WI38 (cell line): Measurements from ENCODE around the gene PDGFRB.

ENCODE experiments used
- H3K4me3 ChIP-seq: 2 replicates; pipeline ENCODE4 v1.5.1; 2011; ENCODE audit warnings: low read depth, mild to moderate bottlenecking, control low read depth, low read length
- CTCF ChIP-seq: IDR thresholded peaks from 2 replicates; pipeline ENCODE4 v1.5.1; 2012; ENCODE audit warnings: low read depth, mild to moderate bottlenecking, control low read depth, low read length

PDGFRB gene

GRCh38 chr5:150195736-150196485 is 40.3 kb upstream of the PDGFRB start:
- no peak overlapping the region for H3K4me3 ChIP-seq
- no peak for TF ChIP-seq CTCF

GRCh38 chr5:150192462-150192861 is 36.8 kb upstream of the PDGFRB start:
- TF ChIP-seq CTCF = no peak
- H3K4me3 ChIP-seq = no peak overlapping the region

GRCh38 chr5:150190987-150191386 is 35.3 kb upstream of the PDGFRB start:
- no peak overlapping the region for H3K4me3 ChIP-seq
- TF ChIP-seq CTCF = no peak

GRCh38 chr5:150190503-150190979 is 34.9 kb upstream of the PDGFRB start:
- no peak overlapping the region for H3K4me3 ChIP-seq
- no peak for TF ChIP-seq CTCF

- no peak within 1 kb of the TSS for H3K4me3 ChIP-seq
Observed at GRCh38 chr5:150189728-150190502, 34.3 kb upstream of the PDGFRB start, which contains the start of gene SLC6A7. SLC6A7 (plus strand) TSS chr5:150190062; CDS start chr5:150190328, 266 bp downstream.

GRCh38 chr5:150189326-150189725 is 33.7 kb upstream of the PDGFRB start:
- no peak overlapping the region for H3K4me3 ChIP-seq
- no peak for TF ChIP-seq CTCF

More at GRCh38 chr5:150189728-150190502, 34.3 kb upstream of the PDGFRB start, which contains the start of gene SLC6A7:
- TF ChIP-seq CTCF = no peak
